ENCODE results near the gene RNF146.

DNA sequence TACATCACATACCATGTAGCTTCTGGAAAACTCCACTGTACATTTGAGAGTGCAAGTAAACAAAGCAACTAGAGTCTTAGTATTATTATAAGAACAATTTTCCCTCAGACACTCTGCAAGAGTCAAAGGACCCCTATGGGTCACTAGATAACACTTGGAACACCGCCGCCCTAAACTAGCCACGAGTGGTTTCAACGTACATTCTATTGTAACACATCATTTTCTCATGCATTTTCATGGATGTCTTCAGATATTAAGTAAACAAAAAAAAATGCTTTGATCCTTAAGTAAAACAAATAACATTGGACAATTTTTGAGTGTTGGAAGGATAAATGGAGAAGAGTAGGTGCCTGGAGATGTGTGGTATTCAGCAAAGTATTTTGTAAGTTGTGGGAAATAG lies 3.2 kb upstream of the RNF146 start:
- TF ChIP-seq EZH2 (IDR thresholded peaks at IDR 0.05; ENCODE audit: insufficient read depth, poor library complexity, severe bottlenecking) (no peak), EZH2phosphoT487 (IDR thresholded peaks at IDR 0.05; ENCODE audit: insufficient read depth, low read depth) (no peak)

Measured in GM23248 (cell line).